Nephron (organoid): Measurements from ENCODE around the gene LPCAT1.

Experiments used
- H3K27ac Mint-ChIP-seq, 3 experiments: 2 replicates each; pipeline ENCODE4 v1.8.0; 2020; ENCODE audit warnings: mixed read lengths in 3 of 3, mild to moderate bottlenecking in 2 of 3, moderate library complexity in 1 of 3
- H3K27me3 Mint-ChIP-seq: 2 replicates; pipeline ENCODE4 v1.8.0; 2021; ENCODE audit warnings: low read depth, mild to moderate bottlenecking, moderate library complexity, mixed read lengths
- H3K36me3 Mint-ChIP-seq: 2 replicates; pipeline ENCODE4 v1.8.0; 2020; ENCODE audit warnings: low read depth, mixed read lengths
- H3K4me1 Mint-ChIP-seq: 2 replicates; pipeline ENCODE4 v1.8.0; 2020; ENCODE audit warnings: mixed read lengths
- H3K4me3 Mint-ChIP-seq, 3 experiments: 2 replicates each; pipeline ENCODE4 v1.8.0; 2020; ENCODE audit warnings: mild to moderate bottlenecking in 3 of 3, mixed read lengths in 3 of 3, moderate library complexity in 2 of 3
- H3K9me3 Mint-ChIP-seq: 2 replicates; pipeline ENCODE4 v1.8.0; 2020; ENCODE audit warnings: mixed read lengths
- TF ChIP-seq, protein P1 (sequence below), 3 experiments: fragments of 200-600 bp; sonication (generic); IDR thresholded peaks; one replicate each; pipeline ENCODE4 v1.5.0; 2021; ENCODE audit warnings: antibody characterized with exemption in 3 of 3; ENCODE audit not compliant: unreplicated experiment in 3 of 3

LPCAT1 gene

DNA sequence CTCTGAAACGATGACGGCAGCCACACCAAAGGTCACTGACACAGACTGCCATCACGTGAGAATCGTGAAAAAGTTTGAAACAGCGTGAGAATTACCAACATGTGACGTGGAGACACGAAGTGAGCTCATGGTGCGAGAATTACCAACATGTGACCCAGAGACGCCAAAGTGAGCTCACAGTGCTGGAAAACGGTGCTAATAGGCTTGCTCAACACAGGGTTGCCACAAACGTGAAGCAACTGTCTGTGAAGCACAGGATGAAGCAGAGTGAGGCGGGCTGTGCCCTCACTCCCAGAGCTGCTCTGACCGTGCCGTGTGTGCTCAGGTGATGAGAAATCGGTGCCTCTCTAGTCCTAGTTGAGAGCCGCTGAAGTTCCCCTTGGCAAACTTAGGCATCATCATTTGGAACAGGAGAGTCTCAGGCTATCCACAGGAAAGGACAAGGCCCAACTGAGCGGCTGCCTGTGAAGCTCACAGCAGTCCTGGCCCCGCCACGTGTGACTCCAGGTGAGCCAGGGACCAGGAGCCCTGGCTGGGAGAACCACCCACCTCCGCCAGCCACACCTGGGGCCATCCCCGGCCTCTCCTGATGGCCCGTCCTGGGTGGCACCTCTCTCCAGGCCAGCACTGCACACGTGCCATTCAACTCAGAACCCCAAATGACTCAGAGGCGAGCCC, 48.8 kb downstream of the LPCAT1 start:
- Mint-ChIP-seq H3K36me3 (peaks cover 23% of the 10 kb centered on the region), H3K4me1 (no peaks in the 10 kb centered on the region), H3K9me3 (no peaks in the 10 kb centered on the region), H3K4me3 (no peak overlapping the region), H3K27me3 (no peaks in the 10 kb centered on the region), H3K27ac (no peak overlapping the region)
- TF ChIP-seq, protein P1, sequence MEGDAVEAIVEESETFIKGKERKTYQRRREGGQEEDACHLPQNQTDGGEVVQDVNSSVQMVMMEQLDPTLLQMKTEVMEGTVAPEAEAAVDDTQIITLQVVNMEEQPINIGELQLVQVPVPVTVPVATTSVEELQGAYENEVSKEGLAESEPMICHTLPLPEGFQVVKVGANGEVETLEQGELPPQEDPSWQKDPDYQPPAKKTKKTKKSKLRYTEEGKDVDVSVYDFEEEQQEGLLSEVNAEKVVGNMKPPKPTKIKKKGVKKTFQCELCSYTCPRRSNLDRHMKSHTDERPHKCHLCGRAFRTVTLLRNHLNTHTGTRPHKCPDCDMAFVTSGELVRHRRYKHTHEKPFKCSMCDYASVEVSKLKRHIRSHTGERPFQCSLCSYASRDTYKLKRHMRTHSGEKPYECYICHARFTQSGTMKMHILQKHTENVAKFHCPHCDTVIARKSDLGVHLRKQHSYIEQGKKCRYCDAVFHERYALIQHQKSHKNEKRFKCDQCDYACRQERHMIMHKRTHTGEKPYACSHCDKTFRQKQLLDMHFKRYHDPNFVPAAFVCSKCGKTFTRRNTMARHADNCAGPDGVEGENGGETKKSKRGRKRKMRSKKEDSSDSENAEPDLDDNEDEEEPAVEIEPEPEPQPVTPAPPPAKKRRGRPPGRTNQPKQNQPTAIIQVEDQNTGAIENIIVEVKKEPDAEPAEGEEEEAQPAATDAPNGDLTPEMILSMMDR (IDR thresholded peaks at IDR 0.05; ENCODE audit: unreplicated experiment in 3 of 3), result no peak

DNA sequence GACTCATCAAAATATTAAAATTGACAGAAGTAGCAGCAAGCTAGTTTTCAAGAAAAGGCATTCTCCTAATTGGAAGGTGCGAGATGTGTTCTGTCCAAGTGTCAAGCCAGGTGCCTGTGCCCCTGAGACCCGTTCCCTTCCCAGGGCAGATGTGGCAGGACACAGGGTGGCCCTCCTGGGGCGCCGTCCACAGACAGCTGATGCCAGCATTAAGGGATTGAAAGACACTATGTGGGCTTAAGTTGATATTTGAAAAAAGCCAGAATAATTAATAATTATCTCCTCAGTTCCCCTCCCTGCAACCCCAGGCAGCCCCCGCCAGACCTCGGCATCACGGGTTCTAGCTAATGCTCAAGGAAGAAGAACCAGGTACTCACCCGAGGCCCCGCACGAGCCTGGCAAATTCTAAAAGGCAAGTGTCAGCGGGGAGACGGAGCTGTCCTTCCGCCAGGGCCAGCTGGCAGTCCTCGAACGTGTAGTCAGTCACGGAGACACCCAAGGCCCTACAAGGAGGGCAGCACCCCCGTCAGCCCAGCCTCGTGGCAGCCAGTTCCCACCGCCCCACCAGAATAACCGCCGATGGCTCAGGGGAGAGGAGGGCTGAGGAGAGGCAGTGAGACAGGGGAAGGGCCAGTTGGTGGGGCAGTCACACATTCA, 49.4 kb downstream of the LPCAT1 start:
- Mint-ChIP-seq H3K9me3 (no peaks in the 10 kb centered on the region), H3K4me3 (no peak overlapping the region), H3K36me3 (peaks cover 23% of the 10 kb centered on the region), H3K27ac (no peak overlapping the region), H3K27me3 (no peaks in the 10 kb centered on the region), H3K4me1 (no peaks in the 10 kb centered on the region)
- TF ChIP-seq, protein P1 (IDR thresholded peaks at IDR 0.05; ENCODE audit: unreplicated experiment in 3 of 3), result no peak

DNA sequence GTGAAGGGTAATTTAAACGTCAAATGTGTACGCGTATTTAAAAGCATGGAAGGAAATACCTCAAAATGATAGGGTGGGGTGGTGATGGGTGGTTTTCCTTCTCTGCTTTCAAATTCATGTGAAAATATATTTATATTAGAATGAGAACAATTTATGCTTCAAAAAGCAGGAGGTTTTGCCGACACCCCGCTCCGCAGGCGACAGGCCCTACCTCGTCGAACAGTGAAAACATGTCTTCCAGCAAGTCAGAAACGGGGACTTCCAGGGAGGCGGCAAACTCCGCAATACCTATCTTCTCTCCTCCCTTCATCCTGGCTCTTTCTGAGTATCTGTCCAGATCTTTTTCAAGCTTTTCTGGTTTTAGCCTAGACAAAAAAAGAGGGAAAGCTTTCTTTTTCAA, 50.0 kb downstream of the LPCAT1 start:
- Mint-ChIP-seq H3K4me3 (no peak overlapping the region), H3K4me1 (no peaks in the 10 kb centered on the region), H3K36me3 (peaks cover 23% of the 10 kb centered on the region), H3K27ac (no peak overlapping the region), H3K27me3 (no peaks in the 10 kb centered on the region), H3K9me3 (no peaks in the 10 kb centered on the region)
- TF ChIP-seq, protein P1 (IDR thresholded peaks at IDR 0.05; ENCODE audit: unreplicated experiment in 3 of 3), result no peak

DNA sequence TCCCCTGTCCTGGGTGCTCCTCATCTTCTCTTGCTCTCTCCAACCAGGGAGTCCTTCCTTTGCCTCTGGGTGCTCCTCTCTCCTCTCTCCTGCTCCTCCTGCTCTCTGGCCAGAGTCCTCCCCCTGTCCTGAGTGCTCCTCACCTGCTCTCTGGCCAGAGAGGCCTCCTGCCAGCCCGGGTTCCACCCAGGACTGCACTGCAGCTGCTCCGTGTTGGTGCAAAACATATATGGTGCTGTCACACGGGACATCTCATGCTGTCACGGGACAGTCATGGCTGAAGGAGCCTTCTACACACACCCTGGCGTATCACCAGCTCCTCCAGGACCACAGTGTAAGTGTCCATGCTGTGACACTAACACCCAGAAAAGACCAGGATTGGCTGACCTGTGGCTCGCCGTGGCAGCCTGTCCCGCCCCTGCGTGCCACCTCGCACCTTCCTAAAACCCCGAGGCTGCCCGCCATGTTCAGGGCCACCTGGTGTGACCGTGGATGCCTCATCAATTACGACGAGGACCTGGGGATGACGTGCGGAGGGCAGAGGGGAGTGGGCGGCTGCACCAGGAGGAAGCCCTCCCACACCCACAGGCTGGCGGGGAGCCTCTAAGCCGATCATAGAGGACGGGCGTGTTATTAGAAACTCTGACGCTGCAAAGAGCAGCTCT, 50.7 kb downstream of the LPCAT1 start:
- Mint-ChIP-seq H3K36me3 (peaks cover 27% of the 10 kb centered on the region), H3K27me3 (no peaks in the 10 kb centered on the region), H3K9me3 (no peaks in the 10 kb centered on the region), H3K4me1 (no peaks in the 10 kb centered on the region), H3K27ac (no peak overlapping the region), H3K4me3 (no peak overlapping the region)
- TF ChIP-seq, protein P1 (IDR thresholded peaks at IDR 0.05; ENCODE audit: unreplicated experiment in 3 of 3), result no peak

DNA sequence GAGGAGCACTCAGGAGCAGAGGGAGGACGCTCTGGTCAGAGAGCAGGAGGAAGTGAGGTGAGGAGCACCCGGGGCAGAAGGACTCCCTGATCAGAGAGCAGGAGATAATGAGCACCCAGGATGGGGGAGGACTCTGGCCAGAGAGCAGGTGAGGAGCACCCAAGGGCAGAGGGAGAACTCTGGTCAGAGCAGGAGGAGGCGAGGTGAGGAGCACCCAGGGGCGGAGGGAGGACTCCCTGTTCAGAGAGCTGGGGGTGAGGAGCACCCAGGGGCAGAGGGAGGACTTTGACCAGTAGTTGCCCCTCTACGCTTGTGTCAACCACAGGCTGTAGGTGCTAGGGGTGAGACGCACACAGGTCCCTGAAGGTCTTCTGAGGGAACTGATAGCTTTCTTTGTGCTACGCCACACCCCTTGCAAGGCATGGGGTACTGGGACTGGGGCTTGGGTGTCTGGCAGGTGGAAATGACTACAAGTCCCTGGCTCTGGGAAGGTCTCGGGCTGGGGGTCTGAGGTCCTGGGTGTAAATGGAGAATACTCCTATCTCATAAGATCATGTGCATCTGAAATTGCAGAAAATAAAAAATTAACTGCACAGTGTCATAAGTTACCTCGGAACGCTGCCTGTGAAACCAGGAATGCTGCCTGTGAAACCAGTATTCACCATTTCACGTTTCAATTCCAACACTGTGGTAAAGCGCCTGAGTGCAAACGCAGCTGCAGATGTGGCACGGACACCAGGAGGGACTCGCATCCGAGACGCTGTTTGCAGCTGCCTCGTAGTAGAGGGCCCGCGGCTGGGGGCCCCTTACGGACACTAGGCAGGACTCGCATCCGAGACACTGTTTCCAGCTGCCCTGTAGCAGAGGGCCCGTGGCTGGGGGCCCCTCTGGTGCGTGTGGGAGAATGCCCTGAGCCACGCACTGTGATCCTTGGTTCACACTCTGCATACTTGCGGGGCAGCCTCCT, 51.5 kb downstream of the LPCAT1 start:
- no peaks in the 10 kb centered on the region for H3K27me3 Mint-ChIP-seq
- H3K4me1 Mint-ChIP-seq, result no peaks in the 10 kb centered on the region
- TF ChIP-seq, protein P1 (IDR thresholded peaks at IDR 0.05; ENCODE audit: unreplicated experiment in 3 of 3), result no peak
- peaks cover 28% of the 10 kb centered on the region for H3K36me3 Mint-ChIP-seq
- H3K27ac Mint-ChIP-seq, result no peak overlapping the region
- H3K9me3 Mint-ChIP-seq, result no peaks in the 10 kb centered on the region
- H3K4me3 Mint-ChIP-seq, result no peak overlapping the region
